NB4 (cell line): ENCODE measurements around the gene RUVBL2.

Experiments used
- DNase-seq: peaks from one replicate; pipeline ENCODE4 v3.0.0; 2010; ENCODE audit warnings: low read depth
- H3K4me3 ChIP-seq: one replicate; pipeline ENCODE4 v1.5.1; 2011; ENCODE audit warnings: mild to moderate bottlenecking, low read depth, low read length, moderate library complexity
- MYC ChIP-seq: IDR thresholded peaks from 2 replicates; pipeline ENCODE4 v1.6.1; 2011; ENCODE audit warnings: low read depth, low read length
- POLR2A ChIP-seq: IDR thresholded peaks from 2 replicates; pipeline ENCODE4 v1.6.1; 2011; ENCODE audit warnings: mild to moderate bottlenecking; ENCODE audit not compliant: insufficient read length; ENCODE audit errors: extremely low read depth
- TF ChIP-seq, protein P1 (sequence below): IDR thresholded peaks from one replicate; pipeline ENCODE4 v1.5.1; 2012; ENCODE audit warnings: low read depth, low read length
- TF ChIP-seq, protein P2 (sequence below): IDR thresholded peaks from 2 replicates; pipeline ENCODE4 v1.6.1; 2011; ENCODE audit warnings: low read depth, low read length

The RUVBL2 gene

DNA sequence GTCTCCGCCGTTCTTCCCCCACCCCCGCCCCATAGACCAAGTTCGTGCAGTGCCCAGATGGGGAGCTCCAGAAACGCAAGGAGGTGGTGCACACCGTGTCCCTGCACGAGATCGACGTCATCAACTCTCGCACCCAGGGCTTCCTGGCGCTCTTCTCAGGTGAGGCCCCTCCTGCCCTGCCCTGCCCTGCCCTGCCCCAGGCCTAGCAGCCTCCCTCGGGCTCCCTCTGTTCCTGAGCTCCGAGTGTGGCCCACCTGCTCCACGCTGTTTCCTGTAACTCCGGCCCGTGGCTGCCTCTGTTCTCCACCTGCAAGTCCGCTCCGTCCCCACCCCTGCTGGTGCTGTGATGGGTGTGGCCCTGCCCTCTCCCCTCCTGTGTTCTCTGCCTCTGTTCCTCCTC is 16.8 kb downstream of the RUVBL2 start:
- no peak for TF ChIP-seq POLR2A
- no peak overlapping the region for H3K4me3 ChIP-seq
- no peak for DNase-seq

DNA sequence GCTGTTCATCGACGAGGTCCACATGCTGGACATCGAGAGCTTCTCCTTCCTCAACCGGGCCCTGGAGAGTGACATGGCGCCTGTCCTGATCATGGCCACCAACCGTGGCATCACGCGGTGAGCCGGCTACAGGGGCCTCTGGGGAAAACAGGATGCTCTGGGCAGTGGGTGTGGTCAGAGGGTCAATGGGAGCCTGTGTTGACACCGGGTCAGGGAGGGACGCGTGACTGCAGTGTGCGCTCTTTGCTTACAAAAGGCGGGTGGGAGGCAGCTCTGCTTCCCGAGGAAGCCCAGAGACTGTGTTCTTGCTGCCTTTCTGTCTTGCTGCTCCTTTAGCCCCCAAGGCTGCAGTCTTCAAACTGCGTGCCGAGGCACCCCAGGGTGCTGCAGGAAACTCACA is 17.5 kb downstream of the RUVBL2 start:
- no peak overlapping the region for H3K4me3 ChIP-seq
- DNase-seq: no peak
- TF ChIP-seq, protein P1, sequence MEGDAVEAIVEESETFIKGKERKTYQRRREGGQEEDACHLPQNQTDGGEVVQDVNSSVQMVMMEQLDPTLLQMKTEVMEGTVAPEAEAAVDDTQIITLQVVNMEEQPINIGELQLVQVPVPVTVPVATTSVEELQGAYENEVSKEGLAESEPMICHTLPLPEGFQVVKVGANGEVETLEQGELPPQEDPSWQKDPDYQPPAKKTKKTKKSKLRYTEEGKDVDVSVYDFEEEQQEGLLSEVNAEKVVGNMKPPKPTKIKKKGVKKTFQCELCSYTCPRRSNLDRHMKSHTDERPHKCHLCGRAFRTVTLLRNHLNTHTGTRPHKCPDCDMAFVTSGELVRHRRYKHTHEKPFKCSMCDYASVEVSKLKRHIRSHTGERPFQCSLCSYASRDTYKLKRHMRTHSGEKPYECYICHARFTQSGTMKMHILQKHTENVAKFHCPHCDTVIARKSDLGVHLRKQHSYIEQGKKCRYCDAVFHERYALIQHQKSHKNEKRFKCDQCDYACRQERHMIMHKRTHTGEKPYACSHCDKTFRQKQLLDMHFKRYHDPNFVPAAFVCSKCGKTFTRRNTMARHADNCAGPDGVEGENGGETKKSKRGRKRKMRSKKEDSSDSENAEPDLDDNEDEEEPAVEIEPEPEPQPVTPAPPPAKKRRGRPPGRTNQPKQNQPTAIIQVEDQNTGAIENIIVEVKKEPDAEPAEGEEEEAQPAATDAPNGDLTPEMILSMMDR: no peak
- TF ChIP-seq, protein P2, sequence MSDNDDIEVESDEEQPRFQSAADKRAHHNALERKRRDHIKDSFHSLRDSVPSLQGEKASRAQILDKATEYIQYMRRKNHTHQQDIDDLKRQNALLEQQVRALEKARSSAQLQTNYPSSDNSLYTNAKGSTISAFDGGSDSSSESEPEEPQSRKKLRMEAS: no peak
- no peak for TF ChIP-seq POLR2A
- no peak for TF ChIP-seq MYC

DNA sequence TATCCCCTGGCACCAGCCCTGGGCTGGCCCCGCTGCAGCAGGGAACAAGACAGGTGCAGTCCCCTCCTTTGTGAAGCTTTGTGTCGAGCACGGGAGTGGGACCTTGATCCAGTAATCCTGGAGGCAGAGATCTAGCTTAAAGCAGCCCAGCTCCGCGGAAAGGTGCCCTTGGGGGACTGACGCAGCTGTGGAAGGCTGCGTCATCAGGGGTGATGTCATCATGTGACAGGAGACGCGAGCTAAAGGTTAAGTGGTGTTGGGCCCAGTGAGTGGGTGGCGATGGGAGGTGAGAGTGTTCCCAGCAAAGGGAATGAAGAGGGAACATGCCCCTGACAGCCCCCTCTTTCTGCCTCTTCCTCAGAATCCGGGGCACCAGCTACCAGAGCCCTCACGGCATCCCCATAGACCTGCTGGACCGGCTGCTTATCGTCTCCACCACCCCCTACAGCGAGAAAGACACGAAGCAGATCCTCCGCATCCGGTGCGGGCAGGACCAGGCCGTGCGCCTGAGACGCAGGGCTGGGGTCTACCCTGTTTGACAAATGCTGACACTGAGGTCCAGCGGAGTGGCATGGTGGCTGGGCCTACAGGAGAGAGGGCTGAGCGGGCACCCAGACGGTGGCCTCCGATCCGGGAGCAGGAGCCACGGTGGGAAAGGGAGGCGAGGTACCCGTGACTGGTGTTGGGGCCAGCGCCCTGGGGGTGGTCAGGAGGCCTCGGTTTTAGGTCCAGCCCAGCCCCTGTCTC is 20.6 kb downstream of the RUVBL2 start:
- no peak for TF ChIP-seq POLR2A
- TF ChIP-seq, protein P2: no peak
- TF ChIP-seq MYC: no peak
- TF ChIP-seq, protein P1: no peak
- H3K4me3 ChIP-seq: no peak overlapping the region
- DNase-seq: no peak

DNA sequence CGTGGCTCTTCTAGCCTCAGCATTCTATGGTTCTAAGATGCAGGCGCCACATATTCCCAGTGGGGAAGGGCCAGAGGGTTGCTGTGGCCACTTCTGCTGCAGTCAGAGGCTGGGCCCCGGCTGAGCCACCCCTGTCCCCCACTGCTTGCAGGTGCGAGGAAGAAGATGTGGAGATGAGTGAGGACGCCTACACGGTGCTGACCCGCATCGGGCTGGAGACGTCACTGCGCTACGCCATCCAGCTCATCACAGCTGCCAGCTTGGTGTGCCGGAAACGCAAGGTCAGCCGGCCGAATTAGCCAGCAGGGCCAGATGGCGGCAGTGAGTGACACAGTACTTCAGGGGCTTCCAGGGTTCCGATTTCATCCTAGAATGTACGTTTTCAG is 21.2 kb downstream of the RUVBL2 start:
- TF ChIP-seq MYC (no peak), POLR2A (no peak)
- TF ChIP-seq, protein P2: no peak
- TF ChIP-seq, protein P1: no peak
- DNase-seq: no peak
- H3K4me3 ChIP-seq: no peak overlapping the region

DNA sequence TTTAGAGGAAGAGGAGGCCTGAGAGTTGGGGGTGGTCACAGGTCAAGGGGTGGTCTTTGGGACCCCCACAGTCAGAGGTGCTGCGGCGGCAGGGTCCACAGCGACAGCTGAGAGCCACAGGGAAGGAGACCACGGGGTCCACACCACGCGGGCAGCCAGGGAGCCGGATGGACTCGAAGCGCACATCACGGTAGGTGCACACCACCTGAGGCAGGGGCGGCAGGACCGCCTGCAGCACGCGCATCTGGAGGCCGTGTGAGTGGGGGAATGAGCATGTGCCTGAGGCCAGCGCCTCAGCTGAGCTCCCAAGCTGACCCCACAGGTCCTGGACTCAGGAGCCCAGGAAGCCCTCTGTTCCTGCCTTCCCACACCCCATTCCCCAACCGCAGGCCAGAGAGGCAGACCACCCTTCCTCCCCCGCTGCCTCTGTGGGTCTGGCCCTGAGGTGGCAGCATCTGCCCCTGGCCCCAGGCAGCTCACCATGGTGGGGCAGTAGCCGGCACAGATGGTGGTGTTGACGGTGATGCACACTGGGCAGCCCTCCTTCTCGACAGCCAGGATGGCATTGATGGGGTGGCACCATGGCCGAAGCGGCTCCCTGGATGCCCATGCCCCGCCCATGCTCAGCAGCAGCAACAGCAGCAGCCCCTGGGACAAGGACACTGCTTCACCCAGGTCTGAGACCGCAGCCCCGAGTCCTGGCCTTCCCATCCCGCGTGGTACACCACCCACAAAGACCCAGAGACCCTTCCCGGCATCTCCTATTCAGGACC is 22.6 kb downstream of the RUVBL2 start:
- TF ChIP-seq, protein P1: no peak
- no peak for TF ChIP-seq MYC
- TF ChIP-seq, protein P2: no peak
- TF ChIP-seq POLR2A: no peak
- H3K4me3 ChIP-seq: no peak overlapping the region
- DNase-seq: no peak

DNA sequence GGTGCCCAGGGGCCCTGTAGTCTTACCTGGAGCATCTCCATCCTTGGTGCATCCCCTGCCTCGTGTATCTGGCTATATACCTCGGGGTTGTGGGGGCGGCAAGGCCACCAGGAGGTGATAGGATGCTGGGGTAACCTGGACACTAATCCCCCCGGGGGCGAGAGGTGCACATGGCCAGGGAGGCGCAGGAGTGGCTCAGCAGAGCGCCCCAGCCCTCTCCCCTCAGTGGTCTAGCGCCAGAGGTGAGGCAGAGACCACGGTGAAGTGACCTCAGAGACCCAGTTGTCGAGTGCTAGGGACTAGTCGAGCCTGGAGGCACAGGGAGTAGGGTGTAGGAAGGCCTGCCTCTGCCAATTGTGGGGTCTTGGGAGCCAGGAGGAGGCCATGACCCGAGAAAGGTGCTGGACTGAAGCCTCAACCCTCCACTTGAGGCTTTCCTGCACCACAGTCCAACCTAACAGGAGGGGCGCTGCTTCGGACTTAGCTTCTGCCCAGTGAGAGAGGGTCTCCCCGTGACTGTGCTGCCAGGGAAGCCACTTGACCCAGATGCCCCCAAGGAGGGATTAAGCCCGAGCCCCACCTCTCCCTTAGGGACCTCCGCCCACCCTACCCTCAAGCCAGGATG is 23.5 kb downstream of the RUVBL2 start, which contains the start of gene LHB:
Gene LHB, minus strand, starts transcription at position 51 of the 625 bp plus-strand sequence. Its CDS starts 10 bp downstream, at position 41.
- TF ChIP-seq POLR2A (no peak), MYC (no peak)
- TF ChIP-seq, protein P1: no peak
- TF ChIP-seq, protein P2: no peak
- no peak for DNase-seq
- H3K4me3 ChIP-seq: no peak within 1 kb of the TSS
